ENCODE results near the gene HAND2.

- no peak for TF ChIP-seq POLR2AphosphoS5 (IDR thresholded peaks at IDR 0.05; ENCODE audit: low read depth, low read length)
- TF ChIP-seq TAF1 (IDR thresholded peaks at IDR 0.05; ENCODE audit: low read depth, low read length): no peak
- no peak for TF ChIP-seq POLR2A (IDR thresholded peaks at IDR 0.05; ENCODE audit: low read depth, low read length)
Measured at GRCh38 chr4:173534434-173534833, 4.4 kb upstream of the HAND2 start.
